ENCODE data around the gene SLX4IP.
A peak's percentile ranks its signal among the peaks of the same experiment; 100 is the strongest.

The SLX4IP gene

DNA sequence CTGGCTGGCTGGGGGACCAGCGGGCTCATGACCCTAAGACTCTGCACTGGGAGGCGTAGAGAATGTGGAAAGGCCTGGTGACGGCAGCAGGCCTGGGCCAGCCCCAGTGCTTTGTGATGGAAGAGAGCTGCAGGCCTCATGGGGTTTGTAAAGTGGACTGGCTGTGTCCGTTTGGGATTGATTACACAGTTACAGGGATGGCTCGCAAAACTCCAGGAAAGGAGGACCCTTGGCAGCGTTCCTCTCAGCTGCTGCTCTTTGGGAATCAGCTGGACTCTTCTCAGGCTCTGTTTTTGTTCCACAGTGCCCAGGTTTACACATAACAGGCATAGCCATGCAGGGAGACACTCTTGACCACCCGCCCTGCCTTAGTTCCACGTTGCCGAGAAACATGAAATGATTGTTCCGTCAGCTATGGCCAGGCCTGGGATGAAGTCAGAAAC lies 89.0 kb downstream of the SLX4IP start:
- no peak for DNase-seq

DNA sequence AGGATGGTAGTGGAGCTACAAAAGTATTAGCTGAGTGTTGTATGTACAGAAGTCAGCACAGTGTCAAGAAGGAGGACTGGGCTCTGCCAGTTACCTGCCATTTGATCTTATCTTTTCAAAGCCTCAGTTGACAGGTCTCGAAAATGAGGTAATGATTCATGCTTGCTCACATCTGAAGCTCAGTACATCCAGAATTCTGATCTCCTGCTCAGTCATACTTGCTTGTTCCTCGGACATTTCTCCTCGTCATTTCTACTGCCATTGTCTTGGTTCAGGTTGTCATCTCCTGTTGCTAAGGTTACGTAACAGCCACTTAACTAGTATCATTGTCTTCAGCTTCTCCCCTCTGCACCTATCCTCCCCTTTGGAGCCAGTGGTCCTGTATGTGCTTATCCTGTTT lies 89.5 kb downstream of the SLX4IP start:
- DNase-seq: no peak

DNA sequence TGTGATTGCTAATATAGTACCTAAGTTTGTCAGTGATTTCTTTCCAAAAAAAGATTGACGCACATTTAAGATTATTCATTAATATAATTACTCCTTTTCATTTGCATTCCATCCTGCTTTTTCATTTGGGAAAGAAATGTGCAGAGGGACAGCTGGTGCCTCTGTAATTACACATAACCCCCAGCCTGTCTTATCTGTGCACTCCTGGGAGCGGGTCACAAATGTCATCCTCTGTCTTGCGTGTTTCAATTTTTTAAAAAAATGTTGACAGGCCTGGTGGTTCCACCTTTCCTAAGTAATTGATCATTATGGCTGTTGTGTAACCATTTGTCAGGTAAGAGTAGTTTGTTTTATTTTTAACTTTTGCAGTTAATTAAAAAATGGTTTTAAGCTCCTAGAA lies 92.7 kb downstream of the SLX4IP start:
- no peak for DNase-seq

DNA sequence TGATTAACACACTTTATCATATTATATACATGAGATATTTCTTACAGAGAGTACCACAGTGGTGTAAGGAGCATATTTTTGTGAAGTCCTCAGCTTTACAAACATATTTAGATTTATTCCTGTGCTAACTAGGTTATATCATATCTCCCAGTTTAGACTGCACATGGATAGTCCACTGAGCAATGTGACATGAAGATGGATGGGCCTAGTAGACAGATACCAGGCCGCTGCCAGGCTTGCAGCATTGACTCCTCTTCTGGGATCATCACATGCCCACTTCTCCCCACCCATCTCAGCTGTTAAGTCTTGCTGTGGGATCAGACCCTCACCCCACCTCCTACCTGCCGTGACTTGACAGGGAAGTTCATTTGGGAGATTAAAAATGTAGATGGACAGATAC lies 95.8 kb downstream of the SLX4IP start:
- no peak for DNase-seq

DNA sequence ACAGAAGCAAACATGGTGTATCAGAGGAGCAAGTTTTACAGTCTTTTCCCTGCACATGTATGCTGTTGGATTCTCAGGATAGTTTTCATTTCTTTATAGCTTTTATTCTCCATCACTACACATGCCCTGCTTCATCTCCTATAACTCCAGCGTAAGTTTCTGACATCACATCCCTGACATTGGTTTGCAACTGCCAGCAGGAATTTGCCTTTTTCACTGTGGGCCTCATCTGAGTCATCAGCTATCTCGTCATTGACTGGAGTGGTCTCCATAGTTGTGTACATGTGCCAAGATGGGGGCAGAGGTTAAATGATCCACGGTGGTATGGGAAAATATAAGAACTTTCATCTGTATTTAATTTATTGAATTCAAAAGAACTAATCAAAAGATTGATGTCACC lies 96.7 kb downstream of the SLX4IP start:
- no peak for DNase-seq

DNA sequence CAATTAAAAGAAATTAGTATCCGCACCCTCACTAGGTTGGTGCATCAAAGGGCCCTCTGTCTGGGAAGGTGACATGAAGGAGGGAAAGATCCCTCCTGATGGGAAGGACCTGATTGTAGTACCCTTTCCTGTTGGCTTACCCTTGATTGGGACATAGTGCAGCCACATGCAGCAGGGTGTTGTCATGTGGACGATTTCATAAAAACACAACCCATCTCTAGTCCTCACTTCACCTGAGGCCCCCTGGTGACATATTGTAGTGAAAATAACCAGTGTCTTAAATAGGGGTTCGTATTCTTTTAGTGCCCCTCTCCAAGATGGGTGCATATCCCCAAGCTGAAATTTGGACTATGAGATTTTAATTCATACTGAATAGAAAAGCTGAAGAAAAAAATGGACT lies 97.3 kb downstream of the SLX4IP start:
- no peak for DNase-seq

DNA sequence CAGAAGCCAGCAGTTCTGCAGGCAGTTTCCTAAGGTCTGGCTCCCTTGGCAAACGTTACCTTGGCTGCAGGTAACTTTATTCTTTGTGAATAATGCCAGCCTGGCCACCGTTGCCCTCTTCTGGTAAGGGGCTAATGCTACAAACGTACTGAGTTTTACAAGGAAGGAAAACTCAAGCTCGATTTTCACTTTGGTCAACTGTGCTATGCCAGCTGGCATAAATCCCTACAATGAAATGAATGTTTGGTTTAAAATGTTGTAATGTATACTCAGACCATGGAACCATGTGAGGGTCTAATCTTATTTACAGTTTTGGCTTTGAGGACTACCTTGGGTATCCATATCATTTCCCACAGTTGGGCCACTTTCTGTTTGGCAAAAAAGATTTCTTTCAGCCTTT lies 101.4 kb downstream of the SLX4IP start:
- peak; percentile 31 for DNase-seq

DNA sequence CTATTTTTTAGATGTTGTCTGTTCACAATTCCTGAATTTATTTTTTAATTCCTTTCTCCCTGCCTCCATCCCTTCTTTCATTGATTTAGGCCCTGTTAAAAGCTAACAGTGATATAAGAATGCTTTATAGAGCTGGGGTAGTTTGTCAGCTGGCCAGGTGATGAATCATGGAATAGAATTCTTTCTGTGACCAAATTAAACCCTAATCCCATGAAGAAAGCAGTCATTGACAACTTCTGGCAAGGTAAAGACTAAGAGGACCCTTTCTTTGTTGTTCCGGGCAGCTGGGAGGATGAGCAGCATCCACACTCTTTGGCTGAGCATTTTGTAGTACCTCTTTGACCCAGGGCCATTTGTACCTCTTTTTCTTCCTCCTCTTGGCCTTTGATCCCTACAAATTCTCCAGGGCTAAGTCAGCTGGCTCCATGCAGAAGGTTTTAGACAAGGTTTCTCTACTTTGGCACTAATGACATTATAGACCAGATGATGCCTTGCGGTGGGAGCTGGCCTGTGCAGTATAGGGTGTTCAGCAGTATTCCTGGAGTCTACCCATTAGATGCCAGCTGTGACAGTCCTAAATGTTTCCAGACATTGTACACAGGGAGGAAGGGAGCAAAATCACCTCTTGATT lies 102.9 kb downstream of the SLX4IP start:
- peak; percentile 15 for DNase-seq

DNA sequence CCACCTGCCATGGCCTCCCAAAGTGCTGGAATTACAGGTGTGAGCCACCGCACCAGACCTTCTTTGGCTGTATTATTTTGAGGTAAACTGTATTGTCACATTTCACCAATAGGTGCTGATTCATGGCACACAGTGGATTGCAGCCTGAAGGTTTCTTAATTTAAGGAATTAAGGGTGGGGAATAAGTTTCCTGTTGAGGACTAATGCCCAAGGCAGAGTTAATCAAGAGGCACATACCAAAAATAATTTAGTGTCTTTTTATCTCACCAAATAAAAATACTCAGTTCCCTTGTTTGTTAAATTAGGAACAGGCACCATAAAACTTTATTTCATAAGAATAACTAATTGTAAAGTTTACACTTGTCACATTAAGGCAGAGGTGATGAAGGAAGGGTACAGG lies 103.7 kb downstream of the SLX4IP start:
- no peak for DNase-seq

DNA sequence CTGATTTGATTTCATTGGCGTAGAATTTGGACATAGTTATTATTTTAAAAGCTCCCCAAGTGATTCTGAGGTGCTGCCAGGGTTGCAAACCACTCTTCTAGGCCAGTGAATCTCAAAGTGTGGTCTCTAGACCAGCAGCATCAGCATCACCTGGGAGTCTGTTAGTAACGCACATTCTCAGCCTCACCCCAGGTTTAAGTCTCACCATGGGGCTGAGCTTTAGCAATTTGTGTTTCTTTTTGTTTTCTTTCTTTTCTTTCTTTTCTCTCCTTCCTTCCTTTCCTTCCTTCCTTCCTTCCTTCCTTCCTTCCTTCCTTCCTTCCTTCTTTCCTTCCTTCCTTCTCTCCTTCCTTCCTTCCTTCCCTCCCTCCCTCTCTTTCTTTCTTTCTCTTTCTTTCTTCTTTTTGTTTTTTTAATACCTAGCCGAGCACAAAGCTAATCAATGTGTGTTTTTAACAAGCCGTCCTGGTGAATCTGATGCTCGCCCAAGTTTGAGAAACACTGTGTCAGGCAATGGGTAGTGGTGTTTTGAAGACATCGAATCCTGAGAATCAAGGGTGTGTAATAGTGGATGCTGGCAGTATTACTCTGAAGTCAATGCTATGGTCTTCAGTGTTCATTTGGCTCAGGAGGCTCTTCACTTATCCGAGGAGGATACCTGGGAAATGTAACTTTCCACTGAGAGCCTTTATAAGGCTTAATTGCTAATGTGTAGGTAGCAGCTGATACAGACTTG lies 104.9 kb downstream of the SLX4IP start:
- no peak for DNase-seq

DNA sequence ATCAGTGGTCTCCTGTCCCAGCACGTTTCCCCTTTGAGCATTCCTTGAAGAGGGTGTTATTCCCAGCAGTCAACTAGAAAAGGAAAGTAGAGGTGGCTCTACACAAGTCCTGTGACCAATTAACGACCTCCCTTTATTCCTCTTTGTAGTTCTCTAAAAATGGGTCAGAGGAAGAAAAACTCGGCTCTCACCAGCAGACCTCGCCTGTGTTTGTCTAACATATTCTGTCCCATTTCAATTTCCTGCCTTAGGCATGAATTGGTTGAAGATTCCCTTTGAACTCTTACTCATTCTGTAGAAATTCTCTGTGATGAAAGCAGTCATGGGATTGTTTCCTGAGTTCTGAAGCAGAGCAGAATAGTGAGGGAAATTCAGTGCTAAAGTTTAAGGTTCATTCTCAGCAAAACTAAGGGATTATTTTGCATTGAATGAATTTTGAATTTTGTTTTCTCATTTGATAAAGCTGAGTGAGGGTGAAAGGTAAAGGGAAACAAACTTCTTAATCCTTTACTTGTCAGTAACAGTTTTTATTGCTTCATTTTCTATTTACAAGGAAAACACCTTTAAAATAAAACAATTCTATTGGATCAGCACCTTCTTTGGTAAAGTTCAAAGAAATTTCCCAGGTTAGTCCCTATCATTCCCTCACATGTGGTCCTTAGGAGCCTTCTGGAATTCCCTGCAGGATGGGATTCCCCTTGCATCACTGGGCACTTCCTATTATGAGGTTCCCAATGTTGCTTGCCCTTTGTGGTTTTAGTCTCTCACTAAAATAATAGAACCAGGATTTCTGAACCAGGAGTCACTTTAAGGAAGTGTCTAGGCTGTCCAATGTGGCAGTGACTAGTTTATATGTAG lies 105.8 kb downstream of the SLX4IP start:
- DNase-seq: no peak

DNA sequence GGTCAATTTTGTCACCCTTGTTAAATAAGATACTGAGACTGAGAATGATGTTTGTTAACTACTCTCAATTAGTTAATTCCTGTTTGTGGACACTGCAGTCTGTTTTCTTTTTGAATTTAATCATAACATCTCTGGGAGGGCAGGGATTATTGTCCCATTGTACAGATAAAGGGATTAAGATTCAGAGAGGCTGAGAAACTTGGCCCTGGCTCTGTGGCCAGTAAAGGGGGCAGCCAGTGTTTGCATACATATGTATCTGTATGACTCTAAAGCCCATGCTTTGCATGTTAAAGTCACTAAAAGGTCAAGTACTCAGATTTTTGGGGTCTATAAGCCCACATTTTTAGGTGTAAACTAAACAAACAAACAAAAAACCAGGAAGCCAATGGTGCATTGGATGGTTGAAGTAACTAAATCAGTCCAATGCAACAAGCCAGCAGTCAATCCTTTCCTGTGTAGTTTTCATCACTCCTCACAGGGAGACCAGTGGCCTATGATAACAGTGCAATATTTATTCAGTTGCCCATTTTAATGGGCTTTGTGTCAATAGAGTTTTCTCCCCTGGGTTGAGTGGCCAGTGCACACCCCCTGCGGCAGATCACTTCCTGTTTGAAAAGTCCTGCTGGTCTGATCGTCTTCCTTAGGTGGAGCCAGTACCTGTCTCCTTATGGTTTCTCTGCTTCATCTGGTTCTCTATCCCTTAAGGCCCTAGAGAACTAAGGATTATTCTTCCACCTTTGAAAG lies 106.7 kb downstream of the SLX4IP start:
- DNase-seq: no peak

DNA sequence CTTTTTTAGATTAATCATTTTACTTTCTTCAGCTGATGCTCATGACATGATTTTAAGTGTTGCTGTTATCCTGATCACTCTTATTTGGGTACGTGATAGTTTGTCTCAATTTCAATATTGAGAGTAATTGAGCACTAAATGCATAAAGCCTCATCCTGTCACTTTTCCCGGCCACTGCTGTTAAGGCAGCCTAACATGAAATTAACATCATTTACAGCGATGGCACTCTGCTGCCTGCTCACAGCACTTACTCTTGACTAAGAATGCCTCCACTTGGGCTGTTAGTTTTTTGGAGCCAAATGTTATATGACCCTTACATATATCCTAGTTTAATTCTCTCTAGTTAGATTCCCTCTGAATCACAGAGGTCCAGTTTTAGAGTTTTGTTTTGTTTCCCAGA lies 107.3 kb downstream of the SLX4IP start:
- no peak for DNase-seq

DNA sequence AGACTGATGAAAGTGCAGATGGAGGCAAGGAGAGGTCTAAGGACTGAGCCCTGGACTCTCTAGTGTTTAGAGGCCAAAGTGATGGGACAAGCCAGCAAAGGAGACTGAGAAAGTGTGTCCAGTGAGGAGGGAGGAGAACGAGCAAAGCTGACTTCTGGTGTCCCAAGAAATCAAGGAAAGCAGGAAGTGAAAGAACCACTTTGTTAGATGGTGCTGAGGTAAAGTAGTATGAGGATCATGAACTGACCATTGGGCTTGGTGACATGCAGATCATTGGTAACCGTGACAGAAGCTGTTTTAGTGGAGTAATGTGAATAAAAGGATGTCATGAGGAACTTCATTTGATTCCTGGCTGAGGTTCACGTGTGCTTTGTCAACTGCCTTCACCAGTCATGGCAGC lies 108.4 kb downstream of the SLX4IP start:
- no peak for DNase-seq

DNA sequence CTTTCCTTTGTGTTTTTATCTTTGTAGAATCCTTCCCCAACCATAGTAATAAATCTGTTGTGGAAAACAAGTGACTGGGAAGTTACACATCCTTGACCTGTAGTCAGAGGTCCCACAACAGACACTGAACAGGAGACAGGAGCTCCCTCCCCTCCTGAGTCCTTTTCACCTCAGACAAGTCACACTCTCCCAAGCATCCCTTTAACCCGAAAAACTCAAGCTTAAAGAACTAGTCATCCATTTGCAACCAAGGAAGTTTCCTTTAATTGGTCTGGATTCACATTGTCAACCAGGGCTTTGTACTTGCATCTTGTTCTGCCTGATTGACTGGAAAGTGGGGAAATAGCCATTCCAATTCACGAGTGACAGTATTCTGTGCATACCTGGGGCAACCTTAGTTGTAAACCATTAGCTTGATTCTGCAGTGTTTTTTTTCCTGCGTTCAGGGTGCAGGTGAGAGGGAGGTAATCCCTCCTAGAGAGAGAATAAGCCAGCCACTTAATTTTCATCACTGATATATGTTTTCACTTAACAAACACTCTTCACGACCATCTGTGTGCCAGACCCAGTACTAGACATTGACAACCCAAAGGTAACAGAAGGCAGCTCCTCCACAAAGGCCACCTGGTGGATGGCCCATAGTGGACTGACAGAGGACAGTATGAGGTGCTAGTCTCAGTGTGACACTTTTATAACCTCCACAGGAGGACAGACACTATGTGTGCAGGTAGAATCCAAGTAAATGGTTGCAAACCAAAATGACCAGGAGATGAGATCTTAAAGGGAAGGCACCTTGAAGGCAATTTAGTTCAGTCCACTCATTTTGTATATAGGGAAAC lies 112.4 kb downstream of the SLX4IP start:
- DNase-seq: no peak

DNA sequence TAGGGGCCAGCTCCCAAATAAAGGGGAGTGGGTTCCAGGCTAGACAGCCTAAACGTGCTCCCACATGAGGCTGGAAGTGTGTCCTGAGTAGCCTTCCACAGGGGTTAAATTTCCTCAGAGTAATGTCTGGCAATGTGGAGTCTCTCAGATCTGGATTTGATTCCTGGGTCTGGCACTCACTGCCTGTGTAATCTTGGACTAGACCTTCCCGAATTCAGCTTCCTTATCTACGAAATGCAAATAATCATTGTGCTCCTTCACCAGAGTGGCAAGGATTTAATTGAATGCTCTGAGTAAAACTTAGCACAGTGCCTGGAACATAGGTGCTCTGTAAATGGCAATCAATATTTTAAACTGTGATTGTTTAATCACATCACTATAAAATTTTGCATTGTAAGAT lies 114.4 kb downstream of the SLX4IP start:
- DNase-seq: no peak

DNA sequence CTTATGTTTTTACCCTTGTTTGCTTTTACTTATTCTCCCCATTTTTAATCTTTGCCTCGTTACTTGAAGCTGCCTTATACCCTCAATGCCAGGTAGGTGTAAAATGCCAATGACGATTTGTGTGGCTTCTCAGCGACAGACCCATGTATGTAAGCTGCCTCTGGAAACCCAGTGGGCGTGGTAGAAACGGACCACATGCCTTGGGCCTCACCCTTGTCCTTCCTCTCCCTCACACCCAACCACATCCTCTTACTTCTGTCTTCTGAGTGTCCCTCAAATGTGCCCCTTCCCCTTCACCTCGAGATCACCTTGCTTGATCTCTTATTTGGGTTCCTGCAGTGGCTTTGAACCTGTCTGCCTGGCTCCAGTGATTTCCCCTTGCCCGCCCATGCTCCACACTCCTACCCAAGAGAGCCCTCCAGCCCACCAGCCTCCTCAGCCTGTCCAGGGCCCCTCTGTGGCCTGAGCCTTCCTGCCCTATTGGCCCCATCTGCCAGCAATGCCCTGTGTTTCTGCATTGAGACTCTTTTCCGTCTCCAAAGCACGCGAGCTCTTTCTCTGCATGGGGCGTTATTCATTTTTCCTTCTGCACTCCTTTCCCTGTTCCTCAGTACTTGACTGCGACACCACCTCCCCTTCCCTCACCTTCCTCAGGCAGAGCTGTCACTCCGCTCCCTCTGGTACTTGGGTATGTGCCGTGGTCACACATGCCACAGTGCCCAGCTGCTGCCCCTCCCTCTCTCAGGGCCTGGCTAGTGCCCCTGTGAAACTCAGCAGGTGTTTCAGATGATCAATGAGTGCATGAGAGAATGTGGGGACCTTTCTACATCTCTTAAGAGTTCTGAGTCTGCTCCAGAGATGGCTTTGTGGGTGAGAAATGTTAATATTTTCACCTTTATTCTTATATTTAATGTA lies 115.4 kb downstream of the SLX4IP start:
- no peak for DNase-seq

DNA sequence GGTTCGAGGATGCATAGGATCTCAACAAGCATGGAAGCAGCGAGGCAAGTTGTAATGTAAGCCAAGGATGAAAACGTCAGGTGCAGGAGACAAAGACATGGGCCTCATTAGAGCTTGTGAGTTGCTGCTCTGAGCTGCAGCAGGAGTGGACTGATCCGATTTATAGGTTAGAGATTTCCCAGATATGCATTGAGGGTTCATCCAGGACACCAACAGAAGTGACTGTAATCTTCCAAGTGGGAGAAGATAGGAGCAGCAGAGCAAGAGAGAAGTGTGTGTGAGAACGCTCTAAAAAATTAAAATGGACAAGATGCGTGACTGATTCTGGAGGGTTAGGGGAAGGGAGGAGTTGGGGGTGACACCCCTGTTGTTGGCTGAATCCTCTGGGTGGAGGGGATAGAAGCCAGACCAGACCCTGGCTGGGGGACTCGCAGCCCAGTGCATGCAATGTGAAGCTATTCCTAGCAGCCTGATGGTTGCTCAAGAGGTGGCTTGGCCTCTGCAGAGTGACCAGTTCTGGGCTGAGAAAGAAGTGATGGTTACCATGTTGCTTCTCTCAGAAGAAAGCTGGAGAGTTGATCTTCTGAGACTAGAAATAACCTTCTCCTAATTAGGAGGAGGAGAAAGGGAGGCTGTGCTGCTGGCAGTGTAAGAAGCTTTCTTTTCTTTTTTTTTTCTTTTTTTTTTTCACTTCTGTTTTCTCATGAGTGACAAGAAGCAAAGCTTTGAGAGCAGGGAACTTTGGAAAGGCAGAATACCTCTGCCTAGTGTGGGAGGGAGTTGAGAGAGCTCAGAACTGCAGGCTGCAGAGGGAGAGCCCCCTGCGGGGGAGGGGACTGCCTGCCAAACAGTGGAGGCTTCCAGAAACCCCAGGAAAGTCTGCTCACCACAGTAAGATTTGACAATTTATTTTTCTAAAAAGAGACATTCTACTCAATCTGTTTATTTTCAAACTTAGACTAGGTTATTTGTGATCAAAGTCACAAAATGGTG lies 116.9 kb downstream of the SLX4IP start:
- no peak for DNase-seq

DNA sequence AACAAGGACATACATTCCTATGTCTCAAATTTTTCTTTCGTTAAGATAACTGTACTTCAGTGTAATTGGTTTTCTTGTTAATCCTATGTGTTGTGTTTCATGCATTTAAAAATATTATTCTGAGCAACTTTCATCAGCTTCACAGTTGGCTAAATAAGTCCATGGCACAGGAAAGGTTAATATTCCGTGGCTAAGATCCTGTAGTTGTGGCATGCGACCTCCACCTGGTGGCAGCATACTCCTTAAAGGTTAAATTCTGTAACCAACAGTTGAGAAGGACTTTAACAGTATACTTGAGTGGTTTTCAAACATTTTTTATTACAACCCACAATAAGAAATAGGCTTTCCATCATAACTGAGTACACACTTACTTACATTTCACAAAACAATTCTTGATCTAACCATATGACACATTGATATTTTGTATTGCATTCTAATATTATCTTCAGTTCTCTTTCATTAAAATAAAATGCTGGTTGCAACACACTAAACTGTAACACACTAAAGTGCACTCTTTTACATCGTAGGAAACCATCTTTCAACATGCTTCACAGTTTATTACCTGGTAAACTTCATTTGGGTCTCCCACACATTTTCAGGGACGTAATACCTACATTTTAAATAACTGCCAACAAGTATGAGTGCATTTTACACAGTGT lies 118.3 kb downstream of the SLX4IP start:
- DNase-seq: peak; percentile 39

Measured in NCI-H446 treated with DMSO at 0.1 percent for 48 hours (cell line).